Endothelial cell of umbilical vein (primary cell): ENCODE data around the gene RASL10A. TPM values are rescaled to one million over a fixed set of nuclear protein-coding genes. Genes with fewer than 3 reads are reported as not detected.

Source experiments
- BruUV-seq: library from RNA; stranded (reverse); fragments of 400-500 nt; replicated peaks from 2 replicates; lab custom pipeline; 2021; lab: Mats Ljungman, UMichigan
- CTCF ChIA-PET: fragments of 300-600, 350-600 bp; sonication (Branson Sonifier 250); formaldehyde crosslinking; loops from one replicate; lab custom pipeline; 2021; ENCODE audit warnings: antibody characterized with exemption, inconsistent platforms; lab: Charles Lee
- POLR2A ChIA-PET: fragments of 300-600, 350-600 bp; sonication (Branson Sonifier 250); formaldehyde crosslinking; loops from one replicate; lab custom pipeline; 2021; ENCODE audit warnings: antibody characterized with exemption, inconsistent platforms; lab: Charles Lee
- DNase-seq: peaks from one replicate; pipeline ENCODE4 v3.0.0-alpha.2; 2011; ENCODE audit warnings: low read depth, low spot score
- FAIRE-seq: peaks from 2 replicates; lab custom pipeline; 2011; peaks lifted over from hg19 to GRCh38; lab: Jason Lieb, UNC
- H2AFZ ChIP-seq: 2 replicates; pipeline ENCODE4 v1.6.0; 2012; ENCODE audit warnings: low read depth, low read length, control low read depth, inconsistent platforms
- H3K27ac ChIP-seq: 2 replicates; pipeline ENCODE4 v1.5.1; 2011; ENCODE audit warnings: low read depth, mild to moderate bottlenecking, control low read depth, low read length, moderate library complexity; ENCODE audit not compliant: insufficient read depth
- H3K27me3 ChIP-seq, 2 experiments: 2 replicates each; pipeline versions ENCODE4 v1.6.0 to v1.6.1; 2011; ENCODE audit warnings: low read length in 2 of 2, mixed read lengths in 1 of 2; ENCODE audit not compliant: control insufficient read depth in 2 of 2, insufficient read depth in 2 of 2
- H3K36me3 ChIP-seq, 2 experiments: 2 replicates in 1 of 2; 3 replicates in 1 of 2; pipeline ENCODE4 v1.5.1; 2011; ENCODE audit warnings: low read length in 2 of 2, mild to moderate bottlenecking in 1 of 2, moderate library complexity in 1 of 2; ENCODE audit not compliant: control insufficient read depth in 2 of 2, insufficient read depth in 2 of 2; ENCODE audit errors: extremely low read depth in 1 of 2
- H3K4me1 ChIP-seq: 3 replicates; pipeline ENCODE4 v1.5.1; 2011; ENCODE audit warnings: mild to moderate bottlenecking, low read length; ENCODE audit not compliant: control insufficient read depth, insufficient read depth; ENCODE audit errors: extremely low read depth
- H3K4me2 ChIP-seq: 2 replicates; pipeline ENCODE4 v1.6.1; 2011; ENCODE audit warnings: low read length, control low read depth, mixed read lengths; ENCODE audit not compliant: insufficient read depth
- H3K4me3 ChIP-seq, 3 experiments: fragments of 200-600 bp in 1 of 3; sonication (generic), shearing (Covaris generic) in 1 of 3; replicated peaks in 1 of 3; 2 replicates each; pipeline ENCODE4 v1.5.1; 2011 to 2016; ENCODE audit warnings: control low read depth in 3 of 3, low read length in 3 of 3, mild to moderate bottlenecking in 2 of 3, inconsistent platforms in 1 of 3, low read depth in 1 of 3, moderate library complexity in 1 of 3; ENCODE audit not compliant: insufficient read depth in 1 of 3
- H3K79me2 ChIP-seq: 2 replicates; pipeline ENCODE4 v1.6.0; 2012; ENCODE audit warnings: low read length, inconsistent platforms; ENCODE audit not compliant: control insufficient read depth, insufficient read depth
- H3K9ac ChIP-seq: replicated peaks from 2 replicates; pipeline ENCODE3; 2011; ENCODE audit warnings: low read length, control low read depth; ENCODE audit not compliant: insufficient read depth; ENCODE audit errors: extremely low read depth
- H3K9me1 ChIP-seq: replicated peaks from 3 replicates; pipeline ENCODE4 v1.6.0; 2011; ENCODE audit warnings: mild to moderate bottlenecking, low read length; ENCODE audit not compliant: control insufficient read depth, insufficient read depth; ENCODE audit errors: extremely low read depth
- H3K9me3 ChIP-seq: replicated peaks from 2 replicates; pipeline ENCODE4 v1.5.1; 2012; ENCODE audit warnings: low read length, inconsistent platforms; ENCODE audit not compliant: control insufficient read depth, insufficient read depth
- H4K20me1 ChIP-seq: replicated peaks from 2 replicates; pipeline ENCODE3; 2011; ENCODE audit warnings: mild to moderate bottlenecking, low read length; ENCODE audit not compliant: control insufficient read depth, insufficient read depth; ENCODE audit errors: extremely low read depth
- EZH2 ChIP-seq: IDR thresholded peaks from 2 replicates; pipeline ENCODE4 v1.6.1; 2012; ENCODE audit warnings: borderline replicate concordance, low read depth, mild to moderate bottlenecking, moderate library complexity, low read length, inconsistent platforms; ENCODE audit not compliant: severe bottlenecking
- FOS ChIP-seq: IDR thresholded peaks from 2 replicates; pipeline ENCODE4 v1.6.1; 2011; ENCODE audit warnings: mild to moderate bottlenecking, low read length, moderate library complexity, borderline replicate concordance; ENCODE audit not compliant: insufficient read depth
- GATA2 ChIP-seq: IDR thresholded peaks from 2 replicates; pipeline ENCODE4 v1.7.0; 2011; ENCODE audit warnings: low read depth, mild to moderate bottlenecking, moderate library complexity, mixed read lengths, low read length; ENCODE audit not compliant: insufficient read length, insufficient read depth
- JUN ChIP-seq: IDR thresholded peaks from 2 replicates; pipeline ENCODE4 v1.6.1; 2011; ENCODE audit warnings: borderline replicate concordance, low read depth; ENCODE audit not compliant: insufficient read length, insufficient read depth
- MYC ChIP-seq: IDR thresholded peaks from one replicate; pipeline ENCODE4 v1.6.1; 2011; ENCODE audit warnings: mild to moderate bottlenecking, low read depth, low read length
- POLR2A ChIP-seq: IDR thresholded peaks from 2 replicates; pipeline ENCODE4 v1.6.1; 2012; ENCODE audit warnings: low read depth, mild to moderate bottlenecking, control low read depth, low read length
- POLR2AphosphoS5 ChIP-seq: IDR thresholded peaks from 2 replicates; pipeline ENCODE4 v1.6.1; 2012; ENCODE audit warnings: low read depth, mild to moderate bottlenecking, control low read depth, low read length, moderate library complexity; ENCODE audit not compliant: insufficient read depth
- dilution Hi-C: fragments of 300-500 bp; cut with MboI; formaldehyde crosslinking; loops from one replicate; pipeline ENCODE4 v1.15.0; 2019; ENCODE audit warnings: low sequenced_read_pairs; ENCODE audit not compliant: extremely low pct_ligation_motif_present
- intact Hi-C: fragments of 100-400 bp; cut with micrococcal nuclease; formaldehyde crosslinking; loops from one replicate; pipeline ENCODE4 v1.10.0; 2022
- polyA plus RNA-seq, 4 experiments: library from polyadenylated mRNA; depleted of rRNA in 3 of 4; stranded (reverse) in 3 of 4; unstranded in 1 of 4; fragments of >200 nt; gene quantifications; 2 replicates each; pipeline versions ENCODE4 v1.2.1 to v1.2.3, GENCODE V29; 2011 to 2012; ENCODE audit warnings: missing spikeins in 1 of 4
- total RNA-seq: library from RNA; stranded (reverse); gene quantifications from 2 replicates; pipeline ENCODE4 v1.2.3, GENCODE V29; 2021
- TF ChIP-seq, protein P1 (sequence below), 2 donors: IDR thresholded peaks; 1 replicate in 1 of 2; 2 replicates in 1 of 2; pipeline ENCODE4 v1.5.1; 2011; ENCODE audit warnings: low read length in 2 of 2, mild to moderate bottlenecking in 2 of 2, moderate library complexity in 2 of 2, control low read depth in 1 of 2, inconsistent platforms in 1 of 2, low read depth in 1 of 2; ENCODE audit not compliant: insufficient read depth in 1 of 2; ENCODE audit errors: extremely low read depth in 1 of 2
- TF ChIP-seq, protein P2 (sequence below): IDR thresholded peaks from 2 replicates; pipeline ENCODE4 v1.6.1; 2011; ENCODE audit not compliant: insufficient read depth, insufficient read length

The RASL10A gene
- total and polyA plus RNA-seq, 2 donors (not counting 3 experiments of a cell fraction or from before 2014, with no cell fraction given) = 1.1 to 1.9 TPM

GRCh38 chr22:29341056-29341848, 25.8 kb upstream of the RASL10A start:
- BruUV-seq = no TSS peak
- ChIA-PET CTCF (no interaction called here), POLR2A (no interaction called here)
- FAIRE-seq (no peak), DNase-seq (no peak)
- H2AFZ ChIP-seq = no peak overlapping the region
- H3K4me1 ChIP-seq = no peaks in the 10 kb centered on the region
- no peaks in the 10 kb centered on the region for H3K27me3 ChIP-seq
- dilution Hi-C loops = no loop called here
- no peak overlapping the region for H3K27ac ChIP-seq
- H3K9me1 ChIP-seq = no peaks in the 10 kb centered on the region
- H3K9me3 ChIP-seq = no peaks in the 10 kb centered on the region
- peaks cover 13 to 76% of the 10 kb centered on the region in 2 experiments for H3K36me3 ChIP-seq
- H3K4me3 ChIP-seq = no peak overlapping the region
- H3K4me2 ChIP-seq = no peak overlapping the region
- intact Hi-C loops = no loop called here
- H3K9ac ChIP-seq = no peak overlapping the region
- no peaks in the 10 kb centered on the region for H4K20me1 ChIP-seq
- TF ChIP-seq POLR2A (no peak), GATA2 (no peak), POLR2AphosphoS5 (no peak), FOS (no peak), JUN (no peak), MYC (no peak), EZH2 (no peak)
- TF ChIP-seq, protein P1, sequence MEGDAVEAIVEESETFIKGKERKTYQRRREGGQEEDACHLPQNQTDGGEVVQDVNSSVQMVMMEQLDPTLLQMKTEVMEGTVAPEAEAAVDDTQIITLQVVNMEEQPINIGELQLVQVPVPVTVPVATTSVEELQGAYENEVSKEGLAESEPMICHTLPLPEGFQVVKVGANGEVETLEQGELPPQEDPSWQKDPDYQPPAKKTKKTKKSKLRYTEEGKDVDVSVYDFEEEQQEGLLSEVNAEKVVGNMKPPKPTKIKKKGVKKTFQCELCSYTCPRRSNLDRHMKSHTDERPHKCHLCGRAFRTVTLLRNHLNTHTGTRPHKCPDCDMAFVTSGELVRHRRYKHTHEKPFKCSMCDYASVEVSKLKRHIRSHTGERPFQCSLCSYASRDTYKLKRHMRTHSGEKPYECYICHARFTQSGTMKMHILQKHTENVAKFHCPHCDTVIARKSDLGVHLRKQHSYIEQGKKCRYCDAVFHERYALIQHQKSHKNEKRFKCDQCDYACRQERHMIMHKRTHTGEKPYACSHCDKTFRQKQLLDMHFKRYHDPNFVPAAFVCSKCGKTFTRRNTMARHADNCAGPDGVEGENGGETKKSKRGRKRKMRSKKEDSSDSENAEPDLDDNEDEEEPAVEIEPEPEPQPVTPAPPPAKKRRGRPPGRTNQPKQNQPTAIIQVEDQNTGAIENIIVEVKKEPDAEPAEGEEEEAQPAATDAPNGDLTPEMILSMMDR (IDR thresholded peaks at IDR 0.05; ENCODE audit: extremely low read depth in 1 of 2, insufficient read depth in 1 of 2, low read depth in 1 of 2, low read length in 2 of 2) = no peak
- TF ChIP-seq, protein P2, sequence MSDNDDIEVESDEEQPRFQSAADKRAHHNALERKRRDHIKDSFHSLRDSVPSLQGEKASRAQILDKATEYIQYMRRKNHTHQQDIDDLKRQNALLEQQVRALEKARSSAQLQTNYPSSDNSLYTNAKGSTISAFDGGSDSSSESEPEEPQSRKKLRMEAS = no peak
- H3K79me2 ChIP-seq = no peaks in the 10 kb centered on the region
